IPS-15b (cell line): ENCODE data around the gene SDHAF1.
"Not testable (repeated sequence)": the region's sequence is repeated elsewhere in the genome, so short reads cannot be mapped to it uniquely, and the experiment has no call there.

Source experiments
- H3K27me3 ChIP-seq: one replicate; pipeline ENCODE4 v1.6.1; 2013; ENCODE audit warnings: low read length; ENCODE audit not compliant: control insufficient read depth, insufficient read depth
- H3K36me3 ChIP-seq: one replicate; pipeline ENCODE4 v1.6.1; 2013; ENCODE audit warnings: low read length; ENCODE audit not compliant: control insufficient read depth, insufficient read depth
- H3K4me1 ChIP-seq: one replicate; pipeline ENCODE4 v1.6.1; 2013; ENCODE audit warnings: mild to moderate bottlenecking, low read length; ENCODE audit not compliant: control insufficient read depth, insufficient read depth
- H3K4me3 ChIP-seq: one replicate; pipeline ENCODE4 v1.5.1; 2013; ENCODE audit warnings: low read depth, low read length
- H3K9ac ChIP-seq: one replicate; pipeline ENCODE4 v1.6.1; 2013; ENCODE audit warnings: low read depth, mild to moderate bottlenecking, low read length
- H3K9me3 ChIP-seq: one replicate; pipeline ENCODE4 v1.6.1; 2013; ENCODE audit warnings: mild to moderate bottlenecking, low read length; ENCODE audit not compliant: control insufficient read depth, insufficient read depth

Gene SDHAF1

GRCh38 chr19:36028313-36029041, 33.5 kb downstream of the SDHAF1 start:
- Histone ChIP-seq H3K36me3 (peaks cover 22% of the 10 kb centered on the region), H3K4me3 (no peak overlapping the region)

DNA sequence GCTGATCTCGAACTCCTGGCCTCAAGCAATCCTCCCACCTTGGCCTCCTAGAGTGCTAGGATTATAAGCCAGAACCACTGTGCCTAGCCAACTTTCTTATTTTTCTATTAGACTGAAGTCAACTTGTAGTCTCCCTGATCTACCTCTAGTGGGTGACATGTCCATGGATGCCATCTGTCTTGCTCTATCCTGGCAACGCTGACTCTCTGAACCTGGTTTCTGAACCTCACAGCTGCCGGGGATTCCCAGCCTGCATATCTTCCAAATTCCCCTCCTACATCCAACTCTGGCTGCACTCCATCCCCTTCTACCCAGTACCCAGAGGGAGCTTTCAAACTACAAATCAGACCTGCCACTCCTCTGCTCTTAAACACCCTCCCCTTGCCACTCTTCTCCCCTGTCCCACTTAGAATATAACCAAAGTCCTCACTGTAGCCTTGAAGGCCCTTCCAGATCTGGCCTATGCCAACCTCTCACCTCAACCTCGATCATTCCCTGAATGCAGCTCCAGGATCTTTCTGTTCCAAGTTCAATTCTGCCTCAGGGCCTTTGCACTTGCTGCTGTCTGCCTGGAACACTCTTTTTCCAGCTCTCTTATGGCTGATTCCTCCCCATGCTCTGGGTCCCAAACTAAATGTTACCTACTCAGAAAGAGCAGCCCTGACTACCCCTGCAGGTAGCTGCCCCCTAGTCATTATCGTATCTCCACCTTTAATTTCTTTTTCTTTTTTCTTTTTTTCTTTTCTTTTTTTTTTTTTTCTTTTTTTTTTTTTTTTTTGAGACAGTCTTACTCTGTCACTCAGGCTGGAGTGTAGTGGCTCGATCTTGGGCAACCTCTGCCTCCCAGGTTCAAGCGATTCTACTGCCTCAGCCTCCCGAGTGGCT, 35.5 kb downstream of the SDHAF1 start:
- H3K4me1 ChIP-seq = no peaks in the 10 kb centered on the region
- H3K9me3 ChIP-seq = no peaks in the 10 kb centered on the region
- H3K27me3 ChIP-seq = peaks cover 2% of the 10 kb centered on the region
- peaks cover 10% of the 10 kb centered on the region for H3K36me3 ChIP-seq
- no peak overlapping the region for H3K4me3 ChIP-seq
- H3K9ac ChIP-seq = no peak overlapping the region

More at GRCh38 chr19:36028313-36029041, 33.5 kb downstream of the SDHAF1 start:
- H3K27me3 ChIP-seq = peaks cover 2% of the 10 kb centered on the region
- H3K9me3 ChIP-seq = no peaks in the 10 kb centered on the region
- H3K4me1 ChIP-seq = no peaks in the 10 kb centered on the region
- H3K9ac ChIP-seq = no peak overlapping the region

- Histone ChIP-seq H3K36me3 (peaks cover 5% of the 10 kb centered on the region), H3K9me3 (no peaks in the 10 kb centered on the region), H3K4me3 (no peak overlapping the region), H3K4me1 (no peaks in the 10 kb centered on the region), H3K27me3 (peaks cover 2% of the 10 kb centered on the region), H3K9ac (no peak overlapping the region)
Observed at GRCh38 chr19:36031308-36031707, 36.3 kb downstream of the SDHAF1 start.

DNA sequence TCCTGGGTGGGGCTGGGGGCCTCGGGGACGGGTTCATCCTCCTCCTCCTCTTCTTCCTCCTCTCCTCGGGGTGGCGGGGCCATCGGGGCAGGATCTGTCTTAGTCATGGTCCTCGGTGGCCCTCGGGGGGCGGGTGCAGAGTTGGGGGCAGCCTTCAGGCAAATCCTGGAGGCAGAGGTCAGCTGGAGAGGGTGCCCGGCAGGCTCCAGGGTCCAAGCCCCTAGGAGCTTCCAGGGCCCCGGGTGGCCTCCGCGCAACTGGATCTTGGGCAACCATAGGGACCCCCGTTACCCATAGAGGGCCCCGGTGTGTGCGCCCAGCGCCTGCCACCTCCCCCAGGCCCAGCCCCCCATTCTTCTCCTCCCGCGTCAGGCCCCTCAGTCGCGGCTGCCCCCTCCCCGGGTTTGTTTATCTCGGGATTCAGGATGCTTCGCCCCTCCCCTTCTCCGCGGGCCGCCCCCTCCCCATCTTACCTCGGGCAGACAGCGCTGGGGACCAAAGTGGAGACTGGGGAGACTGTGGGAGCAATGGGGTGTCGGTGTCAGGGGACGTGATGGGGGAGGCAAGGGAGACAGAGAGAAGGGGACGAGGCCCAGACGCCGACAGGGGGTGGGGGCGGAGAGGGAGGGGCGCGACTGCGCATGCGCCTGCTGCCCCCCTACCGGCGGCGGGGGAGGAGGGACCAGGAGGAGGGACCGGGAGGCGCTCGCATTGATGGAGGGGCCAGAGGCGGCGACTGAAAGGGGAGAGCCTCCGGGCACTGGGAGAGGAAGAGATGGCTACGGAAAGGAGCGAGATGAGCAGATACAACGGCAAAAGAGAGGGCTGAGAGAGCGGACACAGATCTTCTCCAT, 37.5 kb downstream of the SDHAF1 start, which contains the start of gene CLIP3:
TSS of gene CLIP3 (minus strand) at position 623 of the 854 bp plus-strand sequence. CDS start at position 107, 516 bp downstream.
- H3K4me1 ChIP-seq = no peaks in the 10 kb centered on the region
- peak within 1 kb of the TSS; percentile 59 for H3K4me3 ChIP-seq
- H3K9ac ChIP-seq = no peak within 1 kb of the TSS

GRCh38 chr19:36040495-36040894, 45.5 kb downstream of the SDHAF1 start:
- Histone ChIP-seq H3K9ac (no peak overlapping the region), H3K9me3 (no peaks in the 10 kb centered on the region), H3K4me3 (no peak overlapping the region), H3K27me3 (no peaks in the 10 kb centered on the region), H3K36me3 (no peaks in the 10 kb centered on the region), H3K4me1 (no peaks in the 10 kb centered on the region)

More for the DNA sequence above, 37.5 kb downstream of the SDHAF1 start, which contains the start of gene CLIP3:
- Histone ChIP-seq H3K27me3 (peaks cover 2% of the 10 kb centered on the region), H3K36me3 (no peaks in the 10 kb centered on the region), H3K9me3 (no peaks in the 10 kb centered on the region)

DNA sequence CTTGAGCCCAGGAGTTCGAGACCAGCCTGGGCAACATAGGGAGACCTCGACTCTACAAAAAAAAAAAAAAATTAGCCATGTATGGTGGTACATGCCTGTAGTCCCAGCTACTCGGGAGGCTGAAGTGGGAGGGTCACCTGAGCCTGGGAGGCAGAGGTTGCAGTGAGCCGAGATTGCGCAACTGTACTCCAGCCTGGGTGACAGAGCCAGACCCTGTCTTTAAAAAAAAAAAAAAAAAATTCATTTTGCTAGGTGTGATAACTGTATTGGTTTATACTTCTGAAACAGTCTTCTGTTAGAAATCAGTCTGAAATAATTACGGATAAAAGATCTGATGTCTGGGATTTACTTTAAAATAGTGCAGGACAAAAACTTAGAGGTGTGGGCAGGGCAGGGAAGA, 46.1 kb downstream of the SDHAF1 start:
- not testable (repeated sequence) for H3K9ac ChIP-seq, H3K9me3 ChIP-seq, H3K4me1 ChIP-seq, H3K27me3 ChIP-seq, H3K36me3 ChIP-seq, H3K4me3 ChIP-seq

DNA sequence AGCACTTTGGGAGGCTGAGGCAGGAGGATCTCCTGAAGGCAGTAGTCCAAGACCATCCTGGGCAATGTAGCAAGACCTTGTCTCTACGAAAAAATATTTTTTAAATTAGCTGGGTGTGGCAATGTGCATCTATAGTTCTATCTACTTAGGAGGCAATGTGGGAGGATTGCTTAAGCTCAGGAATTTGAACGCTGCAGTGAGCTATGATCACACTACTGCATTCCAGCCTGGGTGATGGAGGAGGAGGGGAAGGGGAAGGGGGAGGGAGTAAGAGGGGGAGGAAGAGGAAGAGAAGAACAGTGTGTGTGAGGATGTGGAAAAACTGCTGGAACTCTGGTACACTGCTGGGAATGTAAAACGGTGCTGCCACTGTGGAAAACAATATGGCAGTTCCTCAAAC, 46.8 kb downstream of the SDHAF1 start:
- Histone ChIP-seq H3K27me3 (no peaks in the 10 kb centered on the region), H3K4me1 (no peaks in the 10 kb centered on the region), H3K36me3 (no peaks in the 10 kb centered on the region), H3K4me3 (no peak overlapping the region), H3K9ac (no peak overlapping the region), H3K9me3 (no peaks in the 10 kb centered on the region)

GRCh38 chr19:36043952-36044351, 49.0 kb downstream of the SDHAF1 start:
- Histone ChIP-seq H3K4me3 (no peak overlapping the region), H3K27me3 (no peaks in the 10 kb centered on the region), H3K9me3 (no peaks in the 10 kb centered on the region), H3K36me3 (no peaks in the 10 kb centered on the region), H3K9ac (no peak overlapping the region), H3K4me1 (no peaks in the 10 kb centered on the region)
